Astrocyte of the spinal cord (primary cell): ENCODE measurements around the gene ARHGAP22.
"Not testable (repeated sequence)": the region's sequence is repeated elsewhere in the genome, so short reads cannot be mapped to it uniquely, and the experiment has no call there.

ENCODE experiments used
- DNase-seq: peaks from one replicate; pipeline ENCODE4 v3.0.0; 2011; ENCODE audit warnings: low read depth, low spot score
- H3K4me3 ChIP-seq: 2 replicates; pipeline ENCODE4 v1.5.1; 2011; ENCODE audit warnings: low read depth, mild to moderate bottlenecking, low read length, moderate library complexity
- in situ Hi-C: cut with HindIII; loops from 2 replicates; pipeline ENCODE4 v1.10.0; 2017; ENCODE audit warnings: low sequenced_read_pairs
- TF ChIP-seq, protein P1 (sequence below): IDR thresholded peaks from 2 replicates; pipeline ENCODE4 v1.5.1; 2012; ENCODE audit warnings: low read depth, mild to moderate bottlenecking, low read length, inconsistent platforms

The ARHGAP22 gene

DNA sequence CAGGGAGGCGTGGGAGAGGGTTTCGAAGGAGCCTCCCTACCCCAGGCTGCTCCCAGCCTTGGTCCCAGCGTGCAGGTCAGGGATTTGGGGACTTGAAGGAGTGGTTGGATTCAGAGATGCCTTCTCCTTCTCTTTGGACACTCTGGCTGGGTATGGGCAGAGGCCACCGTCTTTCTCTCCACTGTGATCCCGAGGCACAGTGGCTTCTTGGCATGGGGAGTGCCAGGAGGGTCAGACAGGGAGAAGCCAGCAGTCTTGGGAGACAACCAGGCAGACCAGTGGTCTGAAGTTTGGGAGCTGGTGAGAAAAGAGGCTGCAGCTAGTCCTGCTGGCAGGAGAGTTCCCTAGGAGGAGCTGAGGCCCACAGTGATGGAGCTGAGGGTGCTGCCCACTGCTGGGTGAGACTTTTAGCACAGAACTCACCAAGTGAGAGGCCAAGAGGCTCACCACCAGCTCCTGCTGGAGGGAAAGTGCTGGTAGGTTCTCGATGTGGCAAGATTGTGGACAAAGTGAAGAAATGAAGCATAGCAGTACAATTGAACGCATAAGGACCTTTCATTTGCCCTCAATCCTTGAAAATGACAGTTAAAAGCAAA lies 44.6 kb upstream of the ARHGAP22 start:
- in situ Hi-C loops: no loop called here
- H3K4me3 ChIP-seq: no peak overlapping the region
- TF ChIP-seq, protein P1, sequence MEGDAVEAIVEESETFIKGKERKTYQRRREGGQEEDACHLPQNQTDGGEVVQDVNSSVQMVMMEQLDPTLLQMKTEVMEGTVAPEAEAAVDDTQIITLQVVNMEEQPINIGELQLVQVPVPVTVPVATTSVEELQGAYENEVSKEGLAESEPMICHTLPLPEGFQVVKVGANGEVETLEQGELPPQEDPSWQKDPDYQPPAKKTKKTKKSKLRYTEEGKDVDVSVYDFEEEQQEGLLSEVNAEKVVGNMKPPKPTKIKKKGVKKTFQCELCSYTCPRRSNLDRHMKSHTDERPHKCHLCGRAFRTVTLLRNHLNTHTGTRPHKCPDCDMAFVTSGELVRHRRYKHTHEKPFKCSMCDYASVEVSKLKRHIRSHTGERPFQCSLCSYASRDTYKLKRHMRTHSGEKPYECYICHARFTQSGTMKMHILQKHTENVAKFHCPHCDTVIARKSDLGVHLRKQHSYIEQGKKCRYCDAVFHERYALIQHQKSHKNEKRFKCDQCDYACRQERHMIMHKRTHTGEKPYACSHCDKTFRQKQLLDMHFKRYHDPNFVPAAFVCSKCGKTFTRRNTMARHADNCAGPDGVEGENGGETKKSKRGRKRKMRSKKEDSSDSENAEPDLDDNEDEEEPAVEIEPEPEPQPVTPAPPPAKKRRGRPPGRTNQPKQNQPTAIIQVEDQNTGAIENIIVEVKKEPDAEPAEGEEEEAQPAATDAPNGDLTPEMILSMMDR: peak; percentile 23
- no peak for DNase-seq

DNA sequence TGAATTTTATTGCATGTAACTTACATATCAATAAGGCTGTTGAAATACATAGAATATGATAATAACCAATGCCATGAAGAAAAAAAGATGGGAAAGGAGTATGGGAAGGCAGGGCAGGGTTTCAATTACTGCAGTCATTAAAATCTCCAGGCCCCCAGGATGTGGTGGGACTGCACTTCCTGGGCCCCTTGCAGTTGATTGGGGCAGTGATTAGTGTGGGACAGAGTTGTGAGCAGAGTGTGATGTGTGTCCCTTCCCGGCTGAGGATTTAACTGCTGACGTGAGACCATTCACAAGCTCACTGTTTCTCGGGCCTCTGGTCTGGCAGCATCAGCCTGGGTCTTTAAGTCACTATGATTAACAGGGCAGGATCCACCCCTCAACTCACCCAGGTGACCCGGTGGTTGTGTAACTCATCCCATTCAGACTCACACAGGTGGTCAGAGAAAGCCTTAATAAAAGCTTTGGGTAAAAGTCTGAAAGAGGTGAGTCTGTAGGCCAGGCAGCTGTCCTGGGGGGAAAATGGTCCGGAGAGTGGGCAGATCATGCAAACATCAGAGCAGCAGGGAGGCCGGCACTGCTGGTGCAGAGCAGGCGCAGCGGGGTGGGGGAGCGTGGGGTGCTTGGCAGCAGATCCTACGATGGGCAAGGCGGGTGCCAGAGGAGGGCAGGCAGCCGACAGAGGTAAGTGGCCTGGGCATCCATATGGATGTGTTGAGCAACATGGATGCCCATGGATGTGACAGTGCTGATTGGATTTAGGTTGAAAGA lies 43.5 kb upstream of the ARHGAP22 start:
- no peak for DNase-seq
- TF ChIP-seq, protein P1: no peak
- H3K4me3 ChIP-seq: no peak overlapping the region
- in situ Hi-C loops: no loop called here

DNA sequence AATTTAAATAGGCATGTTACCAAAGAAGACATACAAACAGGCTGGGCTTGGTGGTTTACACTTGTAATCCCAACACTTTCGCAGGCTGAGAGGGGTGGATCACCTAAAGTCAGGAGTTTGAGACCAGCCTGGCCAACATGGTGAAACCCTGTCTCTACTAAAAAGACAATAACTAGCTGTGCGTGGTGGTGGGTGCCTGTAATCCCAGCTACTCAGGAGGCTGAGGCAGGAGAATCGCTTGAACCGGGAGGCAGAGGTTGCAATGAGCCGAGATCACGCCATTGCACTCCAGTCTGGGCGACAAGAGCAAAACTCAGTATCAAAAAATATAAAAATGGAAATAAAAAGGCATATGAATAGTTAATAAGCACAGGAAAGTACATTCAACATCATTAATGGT lies 42.2 kb upstream of the ARHGAP22 start:
- DNase-seq, in situ Hi-C loops, H3K4me3 ChIP-seq: not testable (repeated sequence)

DNA sequence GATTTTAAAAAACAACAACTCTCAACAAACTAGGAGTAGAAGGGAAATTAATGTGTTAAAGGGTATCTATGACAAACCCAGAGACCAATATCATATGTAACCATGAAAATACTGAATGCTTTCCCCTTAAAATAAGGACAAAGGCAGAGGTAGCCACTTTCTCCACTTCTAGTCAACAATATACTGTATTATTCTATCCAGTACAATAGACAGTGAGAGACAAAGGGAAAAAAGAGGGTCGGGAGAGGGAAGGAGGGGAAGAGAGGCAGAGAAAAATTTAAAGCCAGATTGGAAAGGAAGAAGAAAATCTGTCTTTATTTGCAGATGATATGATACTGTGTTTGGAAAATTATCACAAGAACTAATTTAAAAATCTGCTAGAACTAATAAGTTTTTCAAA lies 40.7 kb upstream of the ARHGAP22 start:
- in situ Hi-C loops: no loop called here
- DNase-seq: no peak
- H3K4me3 ChIP-seq: no peak overlapping the region
- TF ChIP-seq, protein P1: no peak

DNA sequence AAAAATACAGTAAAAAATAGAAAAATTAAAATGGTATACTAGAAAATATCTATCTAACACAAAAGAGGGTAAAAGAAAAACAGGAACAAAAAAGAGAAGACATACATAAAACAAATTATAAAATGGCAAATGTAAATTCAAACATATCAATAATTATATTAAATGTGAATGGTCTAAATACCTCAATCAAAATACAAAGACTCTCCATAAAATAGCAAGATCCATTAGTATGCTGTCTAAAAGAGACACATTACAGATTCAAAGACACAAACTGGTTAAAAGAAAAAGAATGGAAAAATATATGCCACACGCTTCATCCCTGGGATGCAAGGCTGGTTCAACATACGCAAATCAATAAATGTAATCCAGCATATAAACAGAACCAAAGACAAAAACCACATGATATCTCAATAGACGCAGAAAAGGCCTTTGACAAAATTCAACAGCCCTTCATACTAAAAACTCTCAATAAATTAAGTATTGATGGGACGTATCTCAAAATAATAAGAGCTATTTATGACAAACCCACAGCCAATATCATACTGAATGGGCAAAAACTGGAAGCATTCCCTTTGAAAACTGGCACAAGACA lies 36.3 kb upstream of the ARHGAP22 start:
- H3K4me3 ChIP-seq, DNase-seq, in situ Hi-C loops: not testable (repeated sequence)

DNA sequence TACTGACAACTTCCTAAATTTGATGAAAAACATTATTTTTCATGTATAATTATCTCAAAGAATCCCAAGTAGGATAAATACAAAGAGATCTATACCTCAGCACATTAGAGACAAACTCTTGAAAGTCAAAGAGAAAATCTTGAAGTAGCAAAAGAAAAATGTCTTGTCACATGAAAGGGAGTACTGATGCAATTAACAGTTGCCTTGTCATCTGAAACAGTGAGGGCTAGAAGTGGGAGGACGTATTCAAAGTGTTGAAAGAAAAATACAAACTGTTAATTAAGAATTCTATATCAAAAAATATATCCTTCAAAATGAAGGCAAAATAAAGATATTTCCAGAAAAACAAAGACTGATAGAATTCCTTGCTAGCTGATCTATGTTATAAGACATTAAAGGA lies 35.5 kb upstream of the ARHGAP22 start:
- in situ Hi-C loops: no loop called here
- TF ChIP-seq, protein P1: no peak
- H3K4me3 ChIP-seq: no peak overlapping the region
- no peak for DNase-seq

DNA sequence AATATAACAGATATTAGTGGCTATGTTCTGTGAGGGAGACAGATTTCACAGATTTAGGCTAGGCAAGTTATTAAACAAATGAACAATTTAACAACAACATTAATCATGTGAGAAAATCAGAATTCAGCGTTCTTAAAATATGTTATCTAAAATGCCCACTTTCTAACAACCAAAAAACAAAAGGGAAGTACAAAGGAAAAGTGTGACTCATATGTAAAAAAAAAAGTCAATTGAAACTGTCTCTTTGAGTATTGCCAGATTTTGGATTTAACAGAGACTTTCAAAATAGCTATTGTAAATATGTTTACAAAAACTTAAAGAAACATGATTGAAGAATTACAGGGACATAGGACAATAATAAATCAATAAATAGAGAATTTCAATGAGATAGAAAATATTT lies 34.8 kb upstream of the ARHGAP22 start:
- TF ChIP-seq, protein P1: no peak
- DNase-seq: no peak

More for the DNA sequence above, 34.8 kb upstream of the ARHGAP22 start:
- H3K4me3 ChIP-seq: no peak overlapping the region
- in situ Hi-C loops: no loop called here
